Measurements from ENCODE around the gene ATP2B3. TPM values are rescaled to one million over a fixed set of nuclear protein-coding genes. Genes with fewer than 3 reads are reported as not detected.

The ATP2B3 gene
- total and polyA plus RNA-seq, 9 of the 15 experiments (the other 6 are each of a cell fraction or from before 2014, with no cell fraction given) = 0.04 TPM; not detected in 8

DNA sequence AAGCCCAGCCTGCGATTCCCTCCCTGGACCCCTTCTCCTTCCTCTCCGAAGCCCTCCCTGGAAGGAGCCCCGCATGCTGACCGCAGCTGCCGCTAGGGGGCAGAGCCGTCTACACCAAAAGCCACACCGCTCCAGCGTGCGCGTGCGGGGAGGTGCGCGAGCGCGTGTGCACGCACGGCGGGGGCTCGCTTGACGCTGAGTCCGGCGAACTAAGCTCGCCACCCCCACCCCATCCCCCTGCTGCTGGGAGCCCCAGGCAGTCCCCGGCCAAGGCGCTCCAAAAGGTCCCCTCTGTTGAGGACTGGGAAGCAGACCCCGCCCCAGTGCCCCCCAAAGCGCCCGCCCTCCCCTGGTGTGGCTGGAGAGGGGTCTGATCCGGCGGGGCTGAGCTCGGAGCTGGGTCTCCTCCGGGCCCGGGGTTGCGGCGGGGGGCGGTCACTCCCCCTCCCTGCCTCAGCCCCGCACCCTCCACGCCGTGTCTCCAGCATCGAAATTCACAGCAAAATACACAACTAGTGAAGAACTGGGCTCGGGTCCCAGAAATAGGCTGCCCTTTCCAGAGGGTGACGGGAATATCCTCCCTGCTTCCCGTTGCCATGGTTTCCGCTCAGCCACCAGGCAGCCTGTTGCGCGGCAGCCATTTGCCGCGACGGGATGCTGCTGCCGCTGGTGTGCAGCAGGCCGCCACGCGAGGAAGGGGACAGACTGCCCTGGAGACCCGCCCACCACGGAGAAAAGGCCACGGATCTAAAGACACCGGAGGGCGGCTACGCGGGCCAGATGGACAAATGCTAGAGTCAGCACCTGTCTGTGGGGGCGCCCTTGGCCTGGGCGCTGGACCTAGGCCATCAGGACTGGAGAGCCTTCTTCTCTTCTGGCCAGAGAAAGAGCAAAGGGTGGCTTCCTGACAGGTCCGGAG is 92.7 kb downstream of the ATP2B3 start (continued):
- TF ChIP-seq TFAM (CRISPR knock-in tag; conservative IDR thresholded peaks at IDR 0.05) (no peak), MCM5 (IDR thresholded peaks at IDR 0.05; ENCODE audit: low read depth) (no peak), RBM15 (IDR thresholded peaks at IDR 0.05; ENCODE audit: insufficient read depth, low read length) (no peak), ZC3H8 (IDR thresholded peaks at IDR 0.05) (no peak), ZNF253 (CRISPR knock-in tag; conservative IDR thresholded peaks at IDR 0.05) (no peak), PHF8 (IDR thresholded peaks at IDR 0.05; ENCODE audit: borderline replicate concordance, low read length) (no peak; the same call in 1 of the 2 replicates), BHLHE40 (IDR thresholded peaks at IDR 0.05; ENCODE audit: low read length) (peak; percentile 82), GABPB1 (CRISPR knock-in tag; IDR thresholded peaks at IDR 0.05) (peak; percentile 53), IRF2 (CRISPR knock-in tag; IDR thresholded peaks at IDR 0.05) (no peak), TCF7L2 (IDR thresholded peaks at IDR 0.05; ENCODE audit: low read depth, low read length) (no peak), ZNF140 (CRISPR knock-in tag; IDR thresholded peaks at IDR 0.05) (no peak), ZNF354B (CRISPR knock-in tag; IDR thresholded peaks at IDR 0.05) (no peak), FOXP1 (CRISPR knock-in tag; IDR thresholded peaks at IDR 0.05) (peak; percentile 97), LARP7 (IDR thresholded peaks at IDR 0.05) (no peak), MECOM (CRISPR knock-in tag; IDR thresholded peaks at IDR 0.05) (no peak), ZSCAN32 (CRISPR knock-in tag; IDR thresholded peaks at IDR 0.05) (no peak), PHB2 (IDR thresholded peaks at IDR 0.05; ENCODE audit: low read depth) (no peak), DIDO1 (tag; IDR thresholded peaks at IDR 0.05; ENCODE audit: low read depth) (no peak), TAF9B (IDR thresholded peaks at IDR 0.05; ENCODE audit: partially characterized antibody) (no peak), MEF2A (IDR thresholded peaks at IDR 0.05; ENCODE audit: control insufficient read depth, low read depth, low read length) (no peak), JUNB (CRISPR knock-in tag; conservative IDR thresholded peaks at IDR 0.05) (no peak), CHD2 (IDR thresholded peaks at IDR 0.05; ENCODE audit: low read depth, low read length) (no peak), ZC3H11A (IDR thresholded peaks at IDR 0.05; ENCODE audit: low read depth, low read length) (no peak), ZNF184 (CRISPR knock-in tag; IDR thresholded peaks at IDR 0.05) (no peak)
- TF ChIP-seq, protein P1, sequence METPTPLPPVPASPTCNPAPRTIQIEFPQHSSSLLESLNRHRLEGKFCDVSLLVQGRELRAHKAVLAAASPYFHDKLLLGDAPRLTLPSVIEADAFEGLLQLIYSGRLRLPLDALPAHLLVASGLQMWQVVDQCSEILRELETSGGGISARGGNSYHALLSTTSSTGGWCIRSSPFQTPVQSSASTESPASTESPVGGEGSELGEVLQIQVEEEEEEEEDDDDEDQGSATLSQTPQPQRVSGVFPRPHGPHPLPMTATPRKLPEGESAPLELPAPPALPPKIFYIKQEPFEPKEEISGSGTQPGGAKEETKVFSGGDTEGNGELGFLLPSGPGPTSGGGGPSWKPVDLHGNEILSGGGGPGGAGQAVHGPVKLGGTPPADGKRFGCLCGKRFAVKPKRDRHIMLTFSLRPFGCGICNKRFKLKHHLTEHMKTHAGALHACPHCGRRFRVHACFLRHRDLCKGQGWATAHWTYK (CRISPR knock-in tag; IDR thresholded peaks at IDR 0.05) = no peak
- TF ChIP-seq, protein P2, sequence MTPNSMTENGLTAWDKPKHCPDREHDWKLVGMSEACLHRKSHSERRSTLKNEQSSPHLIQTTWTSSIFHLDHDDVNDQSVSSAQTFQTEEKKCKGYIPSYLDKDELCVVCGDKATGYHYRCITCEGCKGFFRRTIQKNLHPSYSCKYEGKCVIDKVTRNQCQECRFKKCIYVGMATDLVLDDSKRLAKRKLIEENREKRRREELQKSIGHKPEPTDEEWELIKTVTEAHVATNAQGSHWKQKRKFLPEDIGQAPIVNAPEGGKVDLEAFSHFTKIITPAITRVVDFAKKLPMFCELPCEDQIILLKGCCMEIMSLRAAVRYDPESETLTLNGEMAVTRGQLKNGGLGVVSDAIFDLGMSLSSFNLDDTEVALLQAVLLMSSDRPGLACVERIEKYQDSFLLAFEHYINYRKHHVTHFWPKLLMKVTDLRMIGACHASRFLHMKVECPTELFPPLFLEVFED (CRISPR knock-in tag; conservative IDR thresholded peaks at IDR 0.05) = no peak
- TF ChIP-seq, protein P3, sequence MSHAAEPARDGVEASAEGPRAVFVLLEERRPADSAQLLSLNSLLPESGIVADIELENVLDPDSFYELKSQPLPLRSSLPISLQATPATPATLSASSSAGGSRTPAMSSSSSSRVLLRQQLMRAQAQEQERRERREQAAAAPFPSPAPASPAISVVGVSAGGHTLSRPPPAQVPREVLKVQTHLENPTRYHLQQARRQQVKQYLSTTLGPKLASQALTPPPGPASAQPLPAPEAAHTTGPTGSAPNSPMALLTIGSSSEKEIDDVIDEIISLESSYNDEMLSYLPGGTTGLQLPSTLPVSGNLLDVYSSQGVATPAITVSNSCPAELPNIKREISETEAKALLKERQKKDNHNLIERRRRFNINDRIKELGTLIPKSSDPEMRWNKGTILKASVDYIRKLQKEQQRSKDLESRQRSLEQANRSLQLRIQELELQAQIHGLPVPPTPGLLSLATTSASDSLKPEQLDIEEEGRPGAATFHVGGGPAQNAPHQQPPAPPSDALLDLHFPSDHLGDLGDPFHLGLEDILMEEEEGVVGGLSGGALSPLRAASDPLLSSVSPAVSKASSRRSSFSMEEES (CRISPR knock-in tag; IDR thresholded peaks at IDR 0.05) = no peak

Data from K562 (cell line).